Muscle layer of duodenum (tissue), 2 donors: ENCODE measurements around the gene ZNF431.
"Not testable (repeated sequence)": the region's sequence is repeated elsewhere in the genome, so short reads cannot be mapped to it uniquely, and the experiment has no call there.

Experiments
- H3K27ac ChIP-seq: one replicate; pipeline ENCODE4 v1.7.0; 2013; ENCODE audit warnings: mild to moderate bottlenecking, low read length
- H3K27me3 ChIP-seq: one replicate; pipeline ENCODE4 v1.7.0; 2013; ENCODE audit warnings: low read depth, mild to moderate bottlenecking, control low read depth, low read length
- H3K36me3 ChIP-seq, 2 donors: one replicate each; pipeline ENCODE4 v1.7.0; 2013; ENCODE audit warnings: low read length in 2 of 2, control low read depth in 1 of 2, mild to moderate bottlenecking in 1 of 2; ENCODE audit not compliant: insufficient read depth in 2 of 2, control insufficient read depth in 1 of 2
- H3K4me1 ChIP-seq, 2 donors: one replicate each; pipeline ENCODE4 v1.7.0; 2013; ENCODE audit warnings: low read length in 2 of 2, mild to moderate bottlenecking in 2 of 2, control low read depth in 1 of 2, moderate library complexity in 1 of 2; ENCODE audit not compliant: insufficient read depth in 2 of 2, control insufficient read depth in 1 of 2
- H3K4me3 ChIP-seq, 2 donors: one replicate each; pipeline ENCODE4 v1.7.0; 2013; ENCODE audit warnings: low read length in 2 of 2, low read depth in 1 of 2, mild to moderate bottlenecking in 1 of 2
- H3K9me3 ChIP-seq, 2 donors: one replicate each; pipeline ENCODE4 v1.7.0; 2013; ENCODE audit warnings: low read length in 2 of 2, control low read depth in 1 of 2, mild to moderate bottlenecking in 1 of 2; ENCODE audit not compliant: control insufficient read depth in 1 of 2
- donor health status: healthy.

ZNF431 gene

GRCh38 chr19:21233691-21234090 is 91.9 kb downstream of the ZNF431 start:
- no peak overlapping the region for H3K27ac ChIP-seq
- H3K4me1 ChIP-seq = no peaks in the 10 kb centered on the region
- peaks cover 0 to 12% of the 10 kb centered on the region in 2 donors for H3K9me3 ChIP-seq
- no peak overlapping the region for H3K4me3 ChIP-seq
- no peaks in the 10 kb centered on the region for H3K36me3 ChIP-seq
- H3K27me3 ChIP-seq = no peaks in the 10 kb centered on the region

- H3K27ac ChIP-seq, H3K9me3 ChIP-seq, H3K36me3 ChIP-seq, H3K4me1 ChIP-seq, H3K27me3 ChIP-seq, H3K4me3 ChIP-seq: not testable (repeated sequence)
Observed at GRCh38 chr19:21236751-21237150, 94.9 kb downstream of the ZNF431 start.

DNA sequence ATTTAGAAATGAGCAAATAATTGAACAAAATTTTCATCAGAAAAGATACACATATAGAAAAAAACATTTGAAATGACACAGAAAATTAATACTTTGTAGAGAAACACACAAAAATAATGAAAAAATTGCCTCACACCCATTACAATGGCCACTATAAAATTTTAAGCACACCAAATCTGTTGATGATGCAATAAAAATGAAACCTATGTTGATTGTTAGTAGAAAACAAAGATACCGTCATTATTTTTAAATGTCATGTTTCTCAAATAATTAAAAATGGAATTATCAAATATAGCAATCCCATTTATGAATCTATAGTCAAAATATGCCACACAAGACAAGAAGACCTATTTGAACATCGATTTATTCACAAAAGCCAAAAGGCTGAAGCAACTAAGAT is 96.8 kb downstream of the ZNF431 start:
- Histone ChIP-seq H3K4me1 (no peaks in the 10 kb centered on the region), H3K27me3 (no peaks in the 10 kb centered on the region), H3K4me3 (no peak overlapping the region), H3K27ac (no peak overlapping the region), H3K36me3 (no peaks in the 10 kb centered on the region), H3K9me3 (no peaks in the 10 kb centered on the region)
